GM12891 (cell line): ENCODE measurements around the gene RNF10.

Experiments used
- POLR2A ChIP-seq: IDR thresholded peaks from 2 replicates; pipeline ENCODE4 v1.6.1; 2011; ENCODE audit warnings: low read depth, low read length, control low read depth
- POLR2AphosphoS5 ChIP-seq: IDR thresholded peaks from 2 replicates; pipeline ENCODE4 v1.6.1; 2011; ENCODE audit warnings: low read depth, low read length, control low read depth
- TAF1 ChIP-seq: IDR thresholded peaks from 2 replicates; pipeline ENCODE4 v1.6.1; 2011; ENCODE audit warnings: low read depth, low read length, control low read depth

DNA sequence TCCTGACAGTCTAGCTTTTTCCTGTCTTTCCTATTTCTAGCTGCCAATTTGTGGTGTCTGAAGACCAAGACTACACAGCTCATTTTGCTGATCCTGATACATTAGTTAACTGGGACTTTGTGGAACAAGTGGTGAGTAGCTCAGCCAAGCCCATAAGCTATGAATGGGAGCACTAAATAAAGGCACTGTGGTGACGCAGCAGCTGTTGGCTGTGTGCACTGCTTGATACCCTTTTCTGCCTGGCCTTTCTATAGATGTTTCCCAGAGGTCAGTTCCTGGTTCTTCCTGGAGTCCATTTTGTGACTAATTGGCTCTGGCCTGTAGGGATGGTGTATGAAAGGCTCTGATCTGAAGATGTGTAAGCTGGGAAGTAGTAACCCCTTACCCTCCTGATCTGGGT is 20.5 kb downstream of the RNF10 start:
- TF ChIP-seq POLR2A: no peak
- TF ChIP-seq POLR2AphosphoS5: no peak
- no peak for TF ChIP-seq TAF1
